ENCODE results near the gene IGFBP5. TPM values are rescaled to one million over a fixed set of nuclear protein-coding genes. Genes with fewer than 3 reads are reported as not detected.

The IGFBP5 gene
- total RNA-seq, 4 donors from 2014 or later = 284 to 2,528 (median 672) TPM

DNA sequence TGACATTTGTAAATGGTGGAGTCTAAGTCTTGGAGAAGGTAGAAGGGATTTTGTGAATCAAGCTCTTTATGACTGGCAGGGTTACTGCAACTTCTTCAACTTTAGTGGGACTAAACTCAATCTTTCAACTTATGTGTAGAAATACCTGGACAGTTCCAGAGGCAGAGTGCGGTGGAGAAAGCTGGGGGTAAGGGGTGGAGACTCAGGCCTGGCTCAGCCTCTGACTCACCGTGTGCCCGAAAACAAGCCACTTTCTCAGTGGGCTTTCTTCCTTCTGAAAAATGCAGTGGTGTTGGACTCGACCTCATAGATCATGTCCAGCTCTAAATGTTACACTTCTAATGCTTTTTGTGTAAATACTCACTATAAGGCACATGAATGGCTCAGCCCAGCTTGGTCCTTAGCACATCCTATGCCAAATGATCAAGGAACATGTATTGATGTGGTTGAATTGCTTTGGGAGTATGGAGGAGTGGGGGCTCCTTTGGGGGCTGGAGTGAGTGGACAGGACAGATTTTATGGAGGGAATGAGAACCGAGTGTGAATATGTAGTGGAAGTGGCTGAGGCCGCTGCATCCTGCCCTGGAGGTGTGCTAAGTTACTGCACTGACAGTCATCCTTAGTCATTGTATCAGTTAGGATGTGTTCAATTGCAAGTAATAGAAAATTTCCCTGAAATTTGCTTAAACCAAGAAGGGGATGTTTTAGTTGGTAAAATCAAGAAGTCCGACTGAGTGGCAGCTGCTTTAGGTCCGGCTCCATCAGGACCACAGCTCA is 32.2 kb upstream of the IGFBP5 start:
- TF ChIP-seq, protein P1, sequence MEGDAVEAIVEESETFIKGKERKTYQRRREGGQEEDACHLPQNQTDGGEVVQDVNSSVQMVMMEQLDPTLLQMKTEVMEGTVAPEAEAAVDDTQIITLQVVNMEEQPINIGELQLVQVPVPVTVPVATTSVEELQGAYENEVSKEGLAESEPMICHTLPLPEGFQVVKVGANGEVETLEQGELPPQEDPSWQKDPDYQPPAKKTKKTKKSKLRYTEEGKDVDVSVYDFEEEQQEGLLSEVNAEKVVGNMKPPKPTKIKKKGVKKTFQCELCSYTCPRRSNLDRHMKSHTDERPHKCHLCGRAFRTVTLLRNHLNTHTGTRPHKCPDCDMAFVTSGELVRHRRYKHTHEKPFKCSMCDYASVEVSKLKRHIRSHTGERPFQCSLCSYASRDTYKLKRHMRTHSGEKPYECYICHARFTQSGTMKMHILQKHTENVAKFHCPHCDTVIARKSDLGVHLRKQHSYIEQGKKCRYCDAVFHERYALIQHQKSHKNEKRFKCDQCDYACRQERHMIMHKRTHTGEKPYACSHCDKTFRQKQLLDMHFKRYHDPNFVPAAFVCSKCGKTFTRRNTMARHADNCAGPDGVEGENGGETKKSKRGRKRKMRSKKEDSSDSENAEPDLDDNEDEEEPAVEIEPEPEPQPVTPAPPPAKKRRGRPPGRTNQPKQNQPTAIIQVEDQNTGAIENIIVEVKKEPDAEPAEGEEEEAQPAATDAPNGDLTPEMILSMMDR (IDR thresholded peaks at IDR 0.05) = no peak
- DNase-seq (ENCODE audit: low spot score) (no peak), ATAC-seq (ENCODE audit: low FRiP score) (no peak)

DNA sequence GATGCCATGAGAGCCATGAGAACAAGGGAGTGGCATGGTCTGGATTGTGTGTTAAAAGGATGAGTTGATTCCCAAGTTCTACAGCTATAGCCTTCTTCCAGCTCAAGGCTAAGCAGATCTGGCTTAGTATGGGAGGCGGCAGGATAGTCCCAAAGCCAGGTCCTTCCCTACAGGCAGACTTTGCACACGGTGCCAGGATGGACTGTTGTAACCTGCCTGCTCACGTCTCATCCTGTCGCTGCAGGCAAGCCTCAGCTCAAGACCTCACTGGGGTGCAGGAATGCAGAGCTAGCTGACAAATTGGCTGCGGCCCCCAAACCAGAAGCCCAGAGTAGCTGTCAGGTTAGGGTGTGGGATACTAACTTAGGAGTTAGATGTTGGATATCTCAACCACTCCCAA is 28.8 kb upstream of the IGFBP5 start:
- ATAC-seq (ENCODE audit: low FRiP score) (no peak), DNase-seq (ENCODE audit: low spot score) (no peak)
- TF ChIP-seq, protein P1 (IDR thresholded peaks at IDR 0.05) = no peak

DNA sequence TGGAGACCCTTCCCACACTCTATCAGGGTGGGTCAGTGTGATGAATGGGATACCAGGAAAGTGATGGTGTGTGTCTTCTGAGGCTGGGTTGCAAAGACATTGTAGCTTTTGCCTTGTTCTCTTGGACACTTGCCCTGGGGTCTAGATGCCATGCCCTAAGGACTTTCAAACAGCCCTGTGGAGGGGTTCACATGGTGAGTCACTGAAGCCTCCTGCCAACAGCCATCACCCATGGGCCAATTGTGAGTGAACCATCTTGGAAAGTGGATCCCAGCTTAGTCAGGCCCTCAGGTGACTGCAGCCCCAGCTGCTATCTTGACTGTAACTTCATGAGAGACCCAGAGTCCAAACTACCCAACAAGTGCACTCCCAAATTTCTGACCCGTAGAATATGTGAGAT is 25.8 kb upstream of the IGFBP5 start:
- ATAC-seq (ENCODE audit: low FRiP score) (no peak), DNase-seq (ENCODE audit: low spot score) (no peak)
- TF ChIP-seq, protein P1 (IDR thresholded peaks at IDR 0.05) = no peak

DNA sequence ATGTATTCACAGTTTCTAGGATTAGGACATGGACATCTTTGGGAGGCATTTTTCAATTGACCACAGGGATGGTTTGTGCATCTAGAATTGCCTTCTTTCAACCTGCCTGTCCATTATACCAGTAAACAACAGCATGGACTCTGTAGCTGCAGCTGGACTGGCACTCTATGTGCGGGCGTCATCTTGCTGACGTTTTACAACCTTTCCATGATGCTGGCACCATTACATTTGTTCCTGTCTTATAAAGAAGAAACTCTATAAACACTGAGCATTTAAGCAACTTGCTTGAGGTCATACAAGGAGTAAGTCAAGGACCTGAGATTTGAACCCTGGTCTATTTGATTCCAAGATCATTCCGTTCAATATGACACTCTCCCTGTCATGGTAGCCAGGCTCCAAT is 25.4 kb upstream of the IGFBP5 start:
- DNase-seq (ENCODE audit: low spot score) = no peak
- TF ChIP-seq, protein P1 (IDR thresholded peaks at IDR 0.05) = no peak
- no peak for ATAC-seq (ENCODE audit: low FRiP score)

DNA sequence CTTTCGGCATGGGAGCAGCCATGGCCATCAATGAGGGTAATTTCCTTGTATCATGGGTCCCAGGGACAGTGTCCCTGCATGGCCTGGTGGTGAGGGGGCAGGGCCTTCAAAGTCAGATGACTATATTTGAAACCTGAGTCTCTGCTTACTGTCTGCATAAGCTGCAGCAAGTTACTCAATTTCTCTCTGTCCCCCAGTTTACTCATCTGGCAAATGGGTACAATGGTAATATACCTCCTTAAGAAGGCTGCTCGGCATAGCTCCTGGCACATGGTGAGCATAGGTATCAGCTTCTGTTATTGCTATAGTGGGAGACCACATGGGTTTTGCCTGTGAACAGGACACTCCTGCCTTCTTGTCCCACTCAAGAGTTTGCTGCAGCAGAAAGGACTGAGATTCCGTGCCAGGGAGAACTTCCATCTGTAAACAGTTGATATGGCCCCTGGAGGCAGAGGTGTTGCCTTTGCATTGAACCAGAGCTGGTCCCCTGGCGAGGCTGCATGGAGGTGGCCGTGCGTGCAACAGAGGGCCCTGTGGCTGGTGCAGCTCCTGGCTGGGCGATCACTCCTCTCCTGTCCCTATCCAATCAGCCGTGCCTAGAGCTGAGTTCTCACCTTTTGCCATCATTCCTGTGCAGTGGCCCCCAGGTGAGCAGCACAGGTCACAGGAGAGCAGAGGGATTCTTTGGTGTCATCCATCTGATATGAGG is 22.7 kb upstream of the IGFBP5 start:
- ATAC-seq (ENCODE audit: low FRiP score) (no peak), DNase-seq (ENCODE audit: low spot score) (no peak)
- TF ChIP-seq, protein P1 (IDR thresholded peaks at IDR 0.05) = no peak

DNA sequence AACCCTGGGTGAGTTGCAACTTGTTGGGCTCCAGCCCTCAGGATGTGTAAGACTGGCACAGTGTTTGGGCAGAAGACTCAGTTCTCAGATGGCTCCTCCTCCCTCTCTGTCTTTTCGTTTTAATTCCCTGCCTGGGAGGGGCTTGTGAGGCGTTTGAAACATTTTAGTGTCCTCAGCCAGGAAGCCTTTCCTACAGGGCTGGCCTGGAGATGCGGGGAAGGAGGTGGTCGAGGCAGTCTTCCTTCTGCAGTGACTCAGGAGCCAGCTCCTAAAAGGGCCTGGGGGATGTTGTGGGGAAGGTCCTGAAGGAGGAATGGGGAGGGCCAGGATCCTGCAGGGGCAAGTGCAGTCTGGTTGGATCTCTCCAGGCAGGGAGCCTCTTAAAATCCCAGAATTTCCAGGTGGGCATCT is 22.1 kb upstream of the IGFBP5 start:
- DNase-seq (ENCODE audit: low spot score) (no peak), ATAC-seq (ENCODE audit: low FRiP score) (no peak)
- TF ChIP-seq, protein P1 (IDR thresholded peaks at IDR 0.05) = no peak

DNA sequence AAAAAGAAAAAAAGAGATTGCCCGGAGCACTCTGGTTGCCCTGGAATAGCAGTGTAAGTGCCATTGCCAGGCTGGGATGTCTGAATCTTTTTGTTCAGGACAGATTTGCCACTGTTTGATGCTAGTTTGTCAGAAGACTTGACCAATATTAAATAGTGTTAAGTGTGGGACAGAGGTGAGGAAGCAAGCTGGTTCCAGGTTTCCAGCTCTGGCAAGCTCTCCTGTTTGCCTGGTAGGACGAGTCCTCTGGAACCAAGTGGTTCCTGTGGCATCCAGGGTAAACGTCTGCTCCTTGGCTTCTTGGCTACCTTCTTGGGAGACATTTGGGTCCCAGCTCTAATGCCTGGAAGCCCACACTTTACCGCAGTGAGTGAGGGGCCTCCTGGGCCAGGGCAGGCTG is 20.8 kb upstream of the IGFBP5 start:
- DNase-seq (ENCODE audit: low spot score) = no peak
- no peak for ATAC-seq (ENCODE audit: low FRiP score)
- TF ChIP-seq, protein P1 (IDR thresholded peaks at IDR 0.05) = no peak
